ENCODE measurements around the gene CES2. TPM values are rescaled to one million over a fixed set of nuclear protein-coding genes. Genes with fewer than 3 reads are reported as not detected.
A peak's percentile ranks its signal among the peaks of the same experiment; 100 is the strongest.
"Not testable (repeated sequence)": the region's sequence is repeated elsewhere in the genome, so short reads cannot be mapped to it uniquely, and the experiment has no call there.

CES2 gene
- total RNA-seq, 1 experiment from 2014 or later, result 13.3 TPM

DNA sequence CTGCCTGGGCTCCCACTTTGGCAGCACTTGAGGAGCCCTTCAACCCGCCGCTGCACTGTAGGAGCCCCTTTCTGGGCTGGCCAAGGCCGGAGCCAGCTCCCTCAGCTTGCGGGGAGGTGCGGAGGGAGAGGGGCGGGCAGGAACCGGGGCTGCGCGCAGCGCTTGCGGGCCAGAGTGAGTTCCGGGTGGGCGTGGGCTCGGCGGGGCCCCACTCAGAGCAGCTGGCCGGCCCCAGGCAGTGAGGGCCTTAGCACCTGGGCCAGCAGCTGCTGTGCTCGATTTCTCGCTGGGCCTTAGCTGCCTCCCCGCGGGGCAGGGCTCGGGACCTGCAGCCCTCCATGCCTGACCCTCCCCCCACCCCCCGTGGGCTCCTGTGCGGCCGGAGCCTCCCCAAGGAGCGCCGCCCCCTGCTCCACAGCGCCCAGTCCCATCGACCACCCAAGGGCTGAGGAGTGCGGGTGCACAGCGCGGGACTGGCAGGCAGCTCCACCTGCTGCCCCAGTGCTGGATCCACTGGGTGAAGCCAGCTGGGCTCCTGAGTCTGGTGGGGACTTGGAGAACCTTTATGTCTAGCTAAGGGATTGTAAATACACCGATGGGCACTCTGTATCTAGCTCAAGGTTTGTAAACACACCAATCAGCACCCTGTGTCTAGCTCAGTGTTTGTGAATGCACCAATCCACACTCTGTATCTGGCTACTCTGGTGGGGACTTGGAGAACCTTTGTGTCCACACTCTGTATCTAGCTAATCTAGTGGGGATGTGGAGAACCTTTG, 39.0 kb downstream of the CES2 start:
- not testable (repeated sequence) for H3K27ac ChIP-seq (ENCODE audit: low read length); H3K9me3 ChIP-seq (ENCODE audit: low read length); H2AFZ ChIP-seq (ENCODE audit: low read length); H3K36me3 ChIP-seq (ENCODE audit: insufficient read depth, low read length); H3K4me1 ChIP-seq (ENCODE audit: low read length); H3K9ac ChIP-seq (ENCODE audit: low read length); H4K20me1 ChIP-seq (ENCODE audit: insufficient read depth, low read depth, low read length); H3K4me2 ChIP-seq (ENCODE audit: low read depth, low read length, poor library complexity, severe bottlenecking); H3K4me3 ChIP-seq (ENCODE audit: low read length); DNase-seq; H3K9me2 ChIP-seq (replicated peaks; ENCODE audit: insufficient read depth, low read length); H3K27me3 ChIP-seq (ENCODE audit: low read length); H3K79me2 ChIP-seq (ENCODE audit: low read length)

GRCh38 chr16:66974932-66975246, 39.6 kb downstream of the CES2 start:
- DNase-seq, result peak; percentile 64
- H3K27ac ChIP-seq (ENCODE audit: low read length); H3K9ac ChIP-seq (ENCODE audit: low read length): not testable (repeated sequence)

DNA sequence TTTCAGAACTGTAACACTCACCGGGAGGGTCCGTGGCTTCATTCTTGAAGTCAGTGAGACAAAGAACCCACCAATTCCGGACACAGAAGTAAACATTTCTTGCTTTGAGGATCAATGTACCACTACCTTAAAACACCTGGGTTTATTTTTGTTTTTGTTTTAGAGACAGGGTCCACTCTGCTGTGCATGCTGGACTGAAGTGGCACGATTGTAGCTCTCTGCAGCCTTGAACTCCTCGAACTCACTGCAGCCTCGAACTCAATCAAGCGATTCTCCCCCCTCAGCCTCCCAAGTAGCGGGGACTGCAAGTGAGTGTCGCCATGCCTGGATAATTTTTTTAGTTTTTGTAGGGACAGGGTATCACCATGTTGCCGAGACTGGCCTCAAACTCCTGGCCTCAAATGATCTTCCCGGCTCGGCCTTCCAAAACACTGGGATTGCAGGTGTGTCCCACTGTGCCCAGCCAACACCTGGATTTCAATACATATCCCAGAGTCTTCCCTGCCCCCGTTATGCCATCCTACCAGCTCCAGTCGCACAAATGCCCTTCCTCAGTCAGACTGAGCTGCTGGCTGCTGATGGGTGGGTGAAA, 40.1 kb downstream of the CES2 start:
- DNase-seq, result no peak
- H3K9ac ChIP-seq (ENCODE audit: low read length), result no peak overlapping the region
- H4K20me1 ChIP-seq (ENCODE audit: insufficient read depth, low read depth, low read length), result no peaks in the 10 kb centered on the region
- H3K27ac ChIP-seq (ENCODE audit: low read length), result no peak overlapping the region
- peaks cover 2% of the 10 kb centered on the region for H3K4me1 ChIP-seq (ENCODE audit: low read length)
- no peaks in the 10 kb centered on the region for H3K79me2 ChIP-seq (ENCODE audit: low read length)
- H3K4me2 ChIP-seq (ENCODE audit: low read depth, low read length, poor library complexity, severe bottlenecking), result no peak overlapping the region
- no peaks in the 10 kb centered on the region for H3K9me2 ChIP-seq (replicated peaks; ENCODE audit: insufficient read depth, low read length)
- no peak overlapping the region for H3K4me3 ChIP-seq (ENCODE audit: low read length)
- H3K27me3 ChIP-seq (ENCODE audit: low read length), result no peaks in the 10 kb centered on the region
- no peak overlapping the region for H2AFZ ChIP-seq (ENCODE audit: low read length)
- H3K36me3 ChIP-seq (ENCODE audit: insufficient read depth, low read length), result no peaks in the 10 kb centered on the region
- no peaks in the 10 kb centered on the region for H3K9me3 ChIP-seq (ENCODE audit: low read length)

More at GRCh38 chr16:66974932-66975246, 39.6 kb downstream of the CES2 start:
- not testable (repeated sequence) for H3K27me3 ChIP-seq (ENCODE audit: low read length); H3K9me3 ChIP-seq (ENCODE audit: low read length); H3K4me1 ChIP-seq (ENCODE audit: low read length); H3K4me3 ChIP-seq (ENCODE audit: low read length); H3K9me2 ChIP-seq (replicated peaks; ENCODE audit: insufficient read depth, low read length); H3K4me2 ChIP-seq (ENCODE audit: low read depth, low read length, poor library complexity, severe bottlenecking); H4K20me1 ChIP-seq (ENCODE audit: insufficient read depth, low read depth, low read length); H3K79me2 ChIP-seq (ENCODE audit: low read length); H2AFZ ChIP-seq (ENCODE audit: low read length); H3K36me3 ChIP-seq (ENCODE audit: insufficient read depth, low read length)

DNA sequence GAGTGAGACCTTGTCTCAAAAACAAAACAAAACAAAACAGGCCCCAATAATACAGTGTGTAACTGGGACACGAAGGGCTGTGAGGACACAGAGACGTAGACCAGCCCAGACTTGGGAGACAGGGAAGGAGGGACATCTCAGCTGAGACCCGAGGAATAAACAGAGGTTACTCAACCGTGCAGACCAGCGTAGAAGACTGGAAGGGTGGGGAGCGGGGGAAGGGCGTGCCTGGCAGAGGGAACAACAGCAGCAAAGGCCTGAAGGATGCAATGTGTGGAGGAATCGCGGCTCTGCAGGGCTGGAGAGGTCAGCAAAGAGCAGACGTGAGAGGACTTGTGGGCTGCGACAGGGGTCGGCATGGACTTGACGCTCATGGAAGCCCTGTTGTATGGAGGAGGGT, 41.4 kb downstream of the CES2 start:
- no peaks in the 10 kb centered on the region for H3K27me3 ChIP-seq (ENCODE audit: low read length)
- no peak overlapping the region for H3K4me2 ChIP-seq (ENCODE audit: low read depth, low read length, poor library complexity, severe bottlenecking)
- H3K4me1 ChIP-seq (ENCODE audit: low read length), result peaks cover 7% of the 10 kb centered on the region
- H3K4me3 ChIP-seq (ENCODE audit: low read length), result no peak overlapping the region
- H3K9ac ChIP-seq (ENCODE audit: low read length), result no peak overlapping the region
- H3K79me2 ChIP-seq (ENCODE audit: low read length), result no peaks in the 10 kb centered on the region
- H3K9me2 ChIP-seq (replicated peaks; ENCODE audit: insufficient read depth, low read length), result no peaks in the 10 kb centered on the region
- DNase-seq, result no peak
- no peaks in the 10 kb centered on the region for H4K20me1 ChIP-seq (ENCODE audit: insufficient read depth, low read depth, low read length)
- no peaks in the 10 kb centered on the region for H3K36me3 ChIP-seq (ENCODE audit: insufficient read depth, low read length)
- H3K9me3 ChIP-seq (ENCODE audit: low read length), result no peaks in the 10 kb centered on the region
- no peak overlapping the region for H3K27ac ChIP-seq (ENCODE audit: low read length)
- H2AFZ ChIP-seq (ENCODE audit: low read length), result no peak overlapping the region

DNA sequence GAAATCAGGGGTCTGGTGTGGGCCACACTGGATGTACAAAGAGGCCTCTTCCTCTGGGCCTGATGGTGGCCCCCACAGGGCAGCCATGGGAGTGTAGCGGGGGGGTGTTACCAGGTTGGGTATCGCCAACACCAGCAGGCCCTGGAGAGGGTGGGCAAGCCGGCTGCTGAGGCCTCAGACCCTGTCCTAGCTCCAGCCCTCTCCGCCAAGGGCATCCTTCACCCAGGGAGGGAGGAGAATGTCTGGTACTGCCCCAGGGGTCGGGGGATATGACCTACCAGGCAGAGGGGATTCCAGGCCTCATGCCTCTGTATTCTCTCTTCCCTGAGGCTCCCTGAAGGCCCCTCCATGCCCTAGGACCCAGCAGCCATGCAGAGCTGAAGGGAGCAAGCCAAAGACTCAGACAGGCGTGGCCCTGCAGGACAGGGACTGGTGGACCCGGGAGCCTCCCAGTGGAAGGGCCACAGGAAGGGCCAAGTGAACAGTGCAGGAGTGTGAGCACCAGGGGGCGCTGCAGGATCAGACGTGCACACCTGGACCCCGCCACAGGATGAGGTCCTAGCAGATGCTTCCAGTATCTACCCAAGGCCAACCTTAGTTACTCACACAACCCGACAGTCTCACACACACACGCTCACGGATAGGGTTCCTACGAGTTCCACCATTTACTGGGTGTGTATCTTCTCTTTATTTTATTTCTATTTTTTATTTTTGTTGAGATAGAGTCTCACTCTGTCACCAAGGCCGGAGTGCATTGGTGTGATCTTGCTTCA, 42.2 kb downstream of the CES2 start:
- DNase-seq, result peak; percentile 94
- no peaks in the 10 kb centered on the region for H3K79me2 ChIP-seq (ENCODE audit: low read length)
- no peaks in the 10 kb centered on the region for H4K20me1 ChIP-seq (ENCODE audit: insufficient read depth, low read depth, low read length)
- H3K36me3 ChIP-seq (ENCODE audit: insufficient read depth, low read length), result no peaks in the 10 kb centered on the region
- no peaks in the 10 kb centered on the region for H3K27me3 ChIP-seq (ENCODE audit: low read length)
- H3K27ac ChIP-seq (ENCODE audit: low read length), result no peak overlapping the region
- no peak overlapping the region for H3K9ac ChIP-seq (ENCODE audit: low read length)
- H3K9me3 ChIP-seq (ENCODE audit: low read length), result no peaks in the 10 kb centered on the region
- H3K4me2 ChIP-seq (ENCODE audit: low read depth, low read length, poor library complexity, severe bottlenecking), result no peak overlapping the region
- H3K4me1 ChIP-seq (ENCODE audit: low read length), result peaks cover 7% of the 10 kb centered on the region
- no peak overlapping the region for H2AFZ ChIP-seq (ENCODE audit: low read length)
- no peak overlapping the region for H3K4me3 ChIP-seq (ENCODE audit: low read length)
- H3K9me2 ChIP-seq (replicated peaks; ENCODE audit: insufficient read depth, low read length), result no peaks in the 10 kb centered on the region

- H2AFZ ChIP-seq (ENCODE audit: low read length), result no peak overlapping the region
- H3K9me2 ChIP-seq (replicated peaks; ENCODE audit: insufficient read depth, low read length), result no peaks in the 10 kb centered on the region
- H3K36me3 ChIP-seq (ENCODE audit: insufficient read depth, low read length), result no peaks in the 10 kb centered on the region
- H3K79me2 ChIP-seq (ENCODE audit: low read length), result no peaks in the 10 kb centered on the region
- H3K27ac ChIP-seq (ENCODE audit: low read length), result no peak overlapping the region
- H4K20me1 ChIP-seq (ENCODE audit: insufficient read depth, low read depth, low read length), result no peaks in the 10 kb centered on the region
- H3K9me3 ChIP-seq (ENCODE audit: low read length), result no peaks in the 10 kb centered on the region
- H3K9ac ChIP-seq (ENCODE audit: low read length), result no peak overlapping the region
- no peak overlapping the region for H3K4me2 ChIP-seq (ENCODE audit: low read depth, low read length, poor library complexity, severe bottlenecking)
- H3K4me3 ChIP-seq (ENCODE audit: low read length), result no peak overlapping the region
- DNase-seq, result no peak
- no peaks in the 10 kb centered on the region for H3K27me3 ChIP-seq (ENCODE audit: low read length)
- peaks cover 7% of the 10 kb centered on the region for H3K4me1 ChIP-seq (ENCODE audit: low read length)
Measured at GRCh38 chr16:66979011-66979717, 43.8 kb downstream of the CES2 start.

GRCh38 chr16:66983033-66983432, 47.7 kb downstream of the CES2 start:
- Histone ChIP-seq H3K27me3 (ENCODE audit: low read length) (no peaks in the 10 kb centered on the region), H3K4me1 (ENCODE audit: low read length) (peaks cover 7% of the 10 kb centered on the region), H2AFZ (ENCODE audit: low read length) (no peak overlapping the region), H3K9me3 (ENCODE audit: low read length) (no peaks in the 10 kb centered on the region), H4K20me1 (ENCODE audit: insufficient read depth, low read depth, low read length) (no peaks in the 10 kb centered on the region), H3K27ac (ENCODE audit: low read length) (no peak overlapping the region), H3K79me2 (ENCODE audit: low read length) (no peaks in the 10 kb centered on the region), H3K36me3 (ENCODE audit: insufficient read depth, low read length) (no peaks in the 10 kb centered on the region), H3K4me2 (ENCODE audit: low read depth, low read length, poor library complexity, severe bottlenecking) (no peak overlapping the region), H3K9me2 (replicated peaks; ENCODE audit: insufficient read depth, low read length) (no peaks in the 10 kb centered on the region), H3K9ac (ENCODE audit: low read length) (no peak overlapping the region), H3K4me3 (ENCODE audit: low read length) (no peak overlapping the region)
- DNase-seq, result no peak

GRCh38 chr16:66984892-66985311, 49.6 kb downstream of the CES2 start:
- Histone ChIP-seq H3K4me1 (ENCODE audit: low read length) (peaks cover 7% of the 10 kb centered on the region), H3K27ac (ENCODE audit: low read length) (no peak overlapping the region), H3K4me3 (ENCODE audit: low read length) (no peak overlapping the region), H3K9me3 (ENCODE audit: low read length) (no peaks in the 10 kb centered on the region), H3K9me2 (replicated peaks; ENCODE audit: insufficient read depth, low read length) (no peaks in the 10 kb centered on the region), H3K4me2 (ENCODE audit: low read depth, low read length, poor library complexity, severe bottlenecking) (no peak overlapping the region), H3K36me3 (ENCODE audit: insufficient read depth, low read length) (no peaks in the 10 kb centered on the region), H3K9ac (ENCODE audit: low read length) (no peak overlapping the region), H3K79me2 (ENCODE audit: low read length) (no peaks in the 10 kb centered on the region), H2AFZ (ENCODE audit: low read length) (peak overlapping the region; percentile 24; the same call in 1 of the 2 replicates), H4K20me1 (ENCODE audit: insufficient read depth, low read depth, low read length) (no peaks in the 10 kb centered on the region), H3K27me3 (ENCODE audit: low read length) (no peaks in the 10 kb centered on the region)
- no peak for DNase-seq

Data from Karpas-422 (cell line).